ENCODE measurements around the gene UGP2. TPM values are rescaled to one million over a fixed set of nuclear protein-coding genes. Genes with fewer than 3 reads are reported as not detected.
"Not testable (repeated sequence)": the region's sequence is repeated elsewhere in the genome, so short reads cannot be mapped to it uniquely, and the experiment has no call there.

Gene UGP2
- total and polyA plus RNA-seq, 10 of the 15 experiments (the other 5 are each of a cell fraction or from before 2014, with no cell fraction given), result 40.8 to 98.3 (median 76.1) TPM

DNA sequence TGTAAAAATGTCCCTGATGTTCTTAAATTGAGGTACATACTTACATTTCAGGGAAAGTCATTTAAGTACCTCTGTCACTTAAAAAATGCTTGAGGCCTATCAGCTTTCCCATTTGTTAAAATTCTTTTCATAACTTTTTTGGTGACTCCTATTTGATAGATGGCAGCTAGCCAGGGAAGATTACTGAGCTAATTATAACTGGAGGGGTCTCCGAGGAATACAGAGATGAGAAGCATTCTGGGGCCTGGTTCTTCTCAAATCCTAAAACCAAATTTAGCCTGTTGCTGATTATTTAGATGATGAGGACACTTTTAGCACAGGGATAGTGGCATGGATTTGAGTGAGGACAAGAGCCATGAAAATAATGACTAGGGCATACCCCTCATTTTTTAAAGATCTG, 4.8 kb downstream of the UGP2 start (continued):
- TF ChIP-seq EZH2 (IDR thresholded peaks at IDR 0.05; ENCODE audit: borderline replicate concordance, control insufficient read depth, low read depth, low read length), result no peak
- TF ChIP-seq, protein P1, sequence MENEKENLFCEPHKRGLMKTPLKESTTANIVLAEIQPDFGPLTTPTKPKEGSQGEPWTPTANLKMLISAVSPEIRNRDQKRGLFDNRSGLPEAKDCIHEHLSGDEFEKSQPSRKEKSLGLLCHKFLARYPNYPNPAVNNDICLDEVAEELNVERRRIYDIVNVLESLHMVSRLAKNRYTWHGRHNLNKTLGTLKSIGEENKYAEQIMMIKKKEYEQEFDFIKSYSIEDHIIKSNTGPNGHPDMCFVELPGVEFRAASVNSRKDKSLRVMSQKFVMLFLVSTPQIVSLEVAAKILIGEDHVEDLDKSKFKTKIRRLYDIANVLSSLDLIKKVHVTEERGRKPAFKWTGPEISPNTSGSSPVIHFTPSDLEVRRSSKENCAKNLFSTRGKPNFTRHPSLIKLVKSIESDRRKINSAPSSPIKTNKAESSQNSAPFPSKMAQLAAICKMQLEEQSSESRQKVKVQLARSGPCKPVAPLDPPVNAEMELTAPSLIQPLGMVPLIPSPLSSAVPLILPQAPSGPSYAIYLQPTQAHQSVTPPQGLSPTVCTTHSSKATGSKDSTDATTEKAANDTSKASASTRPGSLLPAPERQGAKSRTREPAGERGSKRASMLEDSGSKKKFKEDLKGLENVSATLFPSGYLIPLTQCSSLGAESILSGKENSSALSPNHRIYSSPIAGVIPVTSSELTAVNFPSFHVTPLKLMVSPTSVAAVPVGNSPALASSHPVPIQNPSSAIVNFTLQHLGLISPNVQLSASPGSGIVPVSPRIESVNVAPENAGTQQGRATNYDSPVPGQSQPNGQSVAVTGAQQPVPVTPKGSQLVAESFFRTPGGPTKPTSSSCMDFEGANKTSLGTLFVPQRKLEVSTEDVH (IDR thresholded peaks at IDR 0.05; ENCODE audit: low read depth, partially characterized antibody), result no peak
- no peak for TF ChIP-seq NFYA (IDR thresholded peaks at IDR 0.05; ENCODE audit: borderline replicate concordance, low read depth, low read length)
- TF ChIP-seq RELA (IDR thresholded peaks at IDR 0.05; ENCODE audit: borderline replicate concordance, partially characterized antibody), result no peak
- TF ChIP-seq ZNF384 (IDR thresholded peaks at IDR 0.05; ENCODE audit: borderline replicate concordance, low read depth, low read length), result no peak
- no peak for TF ChIP-seq EGR1 (IDR thresholded peaks at IDR 0.05; ENCODE audit: borderline replicate concordance in 1 of 2, low read depth in 2 of 2, low read length in 2 of 2)
- no peak for TF ChIP-seq CHD1 (IDR thresholded peaks at IDR 0.05; ENCODE audit: low read depth, low read length)
- TF ChIP-seq PAX8 (IDR thresholded peaks at IDR 0.05), result no peak
- TF ChIP-seq ZNF274 (IDR thresholded peaks at IDR 0.05; ENCODE audit: insufficient read depth, insufficient read length), result no peak
- TF ChIP-seq, protein P2, sequence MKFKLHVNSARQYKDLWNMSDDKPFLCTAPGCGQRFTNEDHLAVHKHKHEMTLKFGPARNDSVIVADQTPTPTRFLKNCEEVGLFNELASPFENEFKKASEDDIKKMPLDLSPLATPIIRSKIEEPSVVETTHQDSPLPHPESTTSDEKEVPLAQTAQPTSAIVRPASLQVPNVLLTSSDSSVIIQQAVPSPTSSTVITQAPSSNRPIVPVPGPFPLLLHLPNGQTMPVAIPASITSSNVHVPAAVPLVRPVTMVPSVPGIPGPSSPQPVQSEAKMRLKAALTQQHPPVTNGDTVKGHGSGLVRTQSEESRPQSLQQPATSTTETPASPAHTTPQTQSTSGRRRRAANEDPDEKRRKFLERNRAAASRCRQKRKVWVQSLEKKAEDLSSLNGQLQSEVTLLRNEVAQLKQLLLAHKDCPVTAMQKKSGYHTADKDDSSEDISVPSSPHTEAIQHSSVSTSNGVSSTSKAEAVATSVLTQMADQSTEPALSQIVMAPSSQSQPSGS (IDR thresholded peaks at IDR 0.05; ENCODE audit: low read length), result no peak
- TF ChIP-seq, protein P3, sequence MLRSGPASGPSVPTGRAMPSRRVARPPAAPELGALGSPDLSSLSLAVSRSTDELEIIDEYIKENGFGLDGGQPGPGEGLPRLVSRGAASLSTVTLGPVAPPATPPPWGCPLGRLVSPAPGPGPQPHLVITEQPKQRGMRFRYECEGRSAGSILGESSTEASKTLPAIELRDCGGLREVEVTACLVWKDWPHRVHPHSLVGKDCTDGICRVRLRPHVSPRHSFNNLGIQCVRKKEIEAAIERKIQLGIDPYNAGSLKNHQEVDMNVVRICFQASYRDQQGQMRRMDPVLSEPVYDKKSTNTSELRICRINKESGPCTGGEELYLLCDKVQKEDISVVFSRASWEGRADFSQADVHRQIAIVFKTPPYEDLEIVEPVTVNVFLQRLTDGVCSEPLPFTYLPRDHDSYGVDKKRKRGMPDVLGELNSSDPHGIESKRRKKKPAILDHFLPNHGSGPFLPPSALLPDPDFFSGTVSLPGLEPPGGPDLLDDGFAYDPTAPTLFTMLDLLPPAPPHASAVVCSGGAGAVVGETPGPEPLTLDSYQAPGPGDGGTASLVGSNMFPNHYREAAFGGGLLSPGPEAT (IDR thresholded peaks at IDR 0.05; ENCODE audit: low read depth), result no peak
- no peak for TF ChIP-seq PAX5 (IDR thresholded peaks at IDR 0.05; ENCODE audit: borderline replicate concordance, low read depth, low read length)

DNA sequence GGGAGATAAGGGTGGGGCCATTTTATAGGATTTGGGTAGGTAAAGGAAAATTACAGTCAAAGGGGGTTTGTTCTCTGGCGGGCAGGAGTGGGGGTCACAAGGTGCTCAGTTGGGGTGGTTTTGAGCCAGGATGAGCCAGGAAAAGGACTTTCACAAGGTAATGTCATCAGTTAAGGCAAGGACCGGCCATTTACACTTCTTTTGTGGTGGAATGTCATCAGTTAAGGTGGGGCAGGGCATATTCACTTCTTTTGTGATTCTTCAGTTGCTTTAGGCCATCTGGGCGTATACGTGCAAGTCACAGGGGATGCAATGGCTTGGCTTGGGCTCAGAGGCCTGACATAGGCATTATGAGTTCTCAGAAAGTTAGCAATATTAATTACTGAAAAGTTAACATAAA, 5.9 kb downstream of the UGP2 start:
- BruUV-seq (replicated peaks); H3K36me3 ChIP-seq (ENCODE audit: control insufficient read depth in 2 of 2, insufficient read depth in 2 of 2, low read length in 1 of 2); intact Hi-C loops (cut with micrococcal nuclease; ENCODE audit: unreplicated experiment); H3K27me3 ChIP-seq (replicated peaks in 1 of 2; ENCODE audit: control insufficient read depth in 2 of 2, insufficient read depth in 2 of 2, low read length in 1 of 2); H3K4me2 ChIP-seq (ENCODE audit: control insufficient read depth, insufficient read depth); H4K20me1 ChIP-seq (ENCODE audit: control insufficient read depth, insufficient read depth); in situ Hi-C loops (cut with MboI); H3K9me3 ChIP-seq (replicated peaks; ENCODE audit: control insufficient read depth, insufficient read depth, low read length); RAD21 ChIA-PET (ENCODE audit: unreplicated experiment); H3K9ac ChIP-seq (ENCODE audit: control insufficient read depth, insufficient read depth, low read length); POLR2A ChIA-PET; H3K4me3 ChIP-seq; FAIRE-seq; SMC1A ChIA-PET (ENCODE audit: uncharacterized antibody, unreplicated experiment); ATAC-seq; DNase-seq (ENCODE audit: low read depth, low spot score); H2AFZ ChIP-seq (ENCODE audit: control insufficient read depth, low read depth, low read length); H3K4me1 ChIP-seq (ENCODE audit: control insufficient read depth, insufficient read depth, low read length); H3K27ac ChIP-seq (ENCODE audit: control insufficient read depth, insufficient read depth): not testable (repeated sequence)
- CTCF ChIA-PET, result interaction anchor here (4.0 kb wide), 1 partner anchor 12 kb away, joined by 36 read pairs; no protein-coding TSS in a partner anchor
- H3K79me2 ChIP-seq (ENCODE audit: control insufficient read depth, insufficient read depth, low read length), result peaks cover 81% of the 10 kb centered on the region
- WGBS (ENCODE audit: insufficient coverage, insufficient replicate concordance, low lambda C conversion rate, missing lambda C conversion rate), result 91% methylated on average over 4 of the region's 4 CpGs
